GM21619 (cell line): ENCODE measurements around the gene CD79B.
"Not testable (repeated sequence)": the region's sequence is repeated elsewhere in the genome, so short reads cannot be mapped to it uniquely, and the experiment has no call there.

ENCODE experiments used
- ATAC-seq: cut with Tn5 transposase; IDR thresholded peaks from one replicate; pipeline ENCODE4 v1.9.1; 2021; ENCODE audit not compliant: unreplicated experiment

CD79B gene

DNA sequence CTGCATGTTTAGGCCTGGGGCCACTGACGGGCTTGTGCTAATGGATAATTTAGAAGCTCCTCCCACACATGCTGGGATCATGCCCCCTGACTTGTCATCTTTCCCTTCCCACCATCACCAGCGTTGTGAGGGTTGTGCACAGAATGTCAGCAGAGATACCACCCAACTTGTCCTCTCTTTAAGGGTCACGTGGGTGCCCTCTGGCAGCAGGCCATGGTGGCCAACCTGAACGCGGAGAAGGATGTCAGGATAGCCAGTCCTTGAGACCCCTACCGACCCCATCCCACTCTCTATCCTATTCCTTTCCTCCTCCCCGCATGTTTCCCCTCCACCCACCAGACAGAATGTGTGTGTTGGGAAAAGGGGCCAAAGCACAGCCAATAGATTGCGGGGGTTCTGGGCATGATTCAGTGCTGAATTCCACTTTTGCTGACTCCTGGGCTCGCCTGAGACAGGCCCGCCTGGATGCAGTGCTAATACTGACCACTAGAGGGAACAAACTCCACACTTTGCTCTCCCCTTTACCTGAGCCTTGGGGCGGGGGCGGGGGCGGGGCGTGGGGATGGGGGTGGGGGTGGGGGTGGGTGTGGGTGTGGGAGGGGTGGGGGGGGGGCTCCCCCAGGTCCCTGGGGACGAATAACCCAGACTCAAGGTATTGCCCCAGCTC lies 50.1 kb downstream of the CD79B start, which contains the start of gene GH2:
TSS of gene GH2 (minus strand) at position 10 of the 667 bp plus-strand sequence. CDS start 143 bp downstream, outside the sequence.
- ATAC-seq, result no peak

DNA sequence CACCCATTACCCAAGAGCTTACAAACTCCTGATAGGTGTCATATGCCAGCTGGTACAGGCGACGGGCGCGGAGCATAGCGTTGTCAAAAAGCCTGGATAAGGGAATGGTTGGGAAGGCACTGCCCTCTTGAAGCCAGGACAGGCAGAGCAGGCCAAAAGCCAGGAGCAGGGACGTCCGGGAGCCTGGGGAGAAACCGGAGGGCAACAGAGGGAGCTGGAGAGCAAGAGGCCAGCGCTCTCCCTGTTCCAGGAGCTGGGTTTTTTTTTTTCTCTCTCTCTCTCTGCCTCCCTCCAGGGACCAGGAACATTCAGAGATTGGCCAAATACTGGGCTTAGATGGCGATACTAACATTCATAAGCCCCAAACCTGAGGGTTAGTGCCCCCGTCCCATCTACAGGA lies 50.8 kb downstream of the CD79B start:
- not testable (repeated sequence) for ATAC-seq

DNA sequence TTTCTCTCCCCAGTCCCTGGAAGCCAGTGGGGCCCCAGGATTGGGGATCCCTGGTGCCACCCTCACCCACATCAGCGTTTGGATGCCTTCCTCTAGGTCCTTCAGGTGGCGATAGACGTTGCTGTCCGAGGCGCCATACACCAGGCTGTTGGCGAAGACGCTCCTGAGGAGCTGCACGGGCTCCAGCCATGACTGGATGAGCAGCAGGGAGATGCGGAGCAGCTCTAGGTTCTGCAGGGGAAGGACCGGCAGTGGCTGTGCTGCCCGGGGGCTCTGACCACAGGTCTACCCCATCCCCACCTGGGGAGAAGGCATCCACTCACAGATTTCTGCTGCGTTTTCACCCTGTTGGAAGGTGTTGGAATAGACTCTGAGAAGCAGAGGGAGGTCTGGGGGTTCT lies 51.4 kb downstream of the CD79B start:
- ATAC-seq, result no peak
